Gastrocnemius medialis (tissue), 4 donors: Measurements from ENCODE around the gene ENTHD1. TPM values are rescaled to one million over a fixed set of nuclear protein-coding genes. Genes with fewer than 3 reads are reported as not detected.

Experiments
- ATAC-seq, 2 donors: fragments of 150-250 bp; one replicate each; pipeline ENCODE4 v1.9.1; 2016
- DNase-seq, 2 donors: peaks; one replicate each; pipeline ENCODE4 v3.0.0-alpha.2; 2019
- H3K27ac ChIP-seq, 4 donors: fragments of 200-600 bp; sonication (generic); 1 replicate in 1 of 4; 2 replicates in 3 of 4; pipeline ENCODE4 v1.5.1; 2016 to 2018; ENCODE audit warnings: mild to moderate bottlenecking in 2 of 4, moderate library complexity in 1 of 4
- H3K27me3 ChIP-seq, 3 donors: fragments of 200-600 bp; sonication (generic) in 2 of 3; 1 replicate in 1 of 3; 2 replicates in 2 of 3; pipeline versions ENCODE4 v1.5.1 to v1.6.0; 2016 to 2019; ENCODE audit warnings: mild to moderate bottlenecking in 1 of 3, moderate library complexity in 1 of 3
- H3K36me3 ChIP-seq, 2 donors: fragments of 200-600 bp; sonication (generic) in 1 of 2; one replicate each; pipeline ENCODE4 v1.5.1; 2017 to 2018
- H3K4me1 ChIP-seq, 2 donors: fragments of 200-600 bp; sonication (generic) in 1 of 2; one replicate each; pipeline ENCODE4 v1.5.1; 2016 to 2017; ENCODE audit warnings: mild to moderate bottlenecking in 2 of 2
- H3K4me3 ChIP-seq, 4 donors: fragments of 200-600 bp; sonication (generic) in 3 of 4; 1 replicate in 1 of 4; 2 replicates in 3 of 4; pipeline ENCODE4 v1.5.1; 2016 to 2019; ENCODE audit warnings: mild to moderate bottlenecking in 2 of 4
- H3K9me3 ChIP-seq, 3 donors: fragments of 200-600 bp; sonication (generic) in 2 of 3; 1 replicate in 1 of 3; 2 replicates in 2 of 3; pipeline ENCODE4 v1.5.1; 2016 to 2019
- POLR2A ChIP-seq, 2 donors: fragments of 450-650 bp; IDR thresholded peaks; one replicate each; pipeline ENCODE4 v1.6.1; 2017; ENCODE audit warnings: antibody characterized with exemption in 2 of 2, mild to moderate bottlenecking in 2 of 2, moderate library complexity in 2 of 2
- in situ Hi-C, 4 donors: fragments of 200-750 bp; cut with MboI; loops; one replicate each; pipeline versions ENCODE4 v1.15.0 to v1.8.0; 2017; ENCODE audit warnings: low sequenced_read_pairs in 4 of 4
- intact Hi-C: fragments of 100-400 bp; cut with DNase I; formaldehyde crosslinking; loops from one replicate; pipeline ENCODE4 v1.15.1; 2023; ENCODE audit warnings: low total_unique reads
- total RNA-seq, 4 donors: library from RNA; depleted of rRNA; stranded (reverse); fragments of >200 nt; gene quantifications; one replicate each; pipeline versions ENCODE4 v1.1.0 to v1.2.3, GENCODE V29; 2016
- TF ChIP-seq, protein P1 (sequence below), 5 experiments: fragments of 450-650 bp in 3 of 5; fragments of 200-600 bp in 2 of 5; sonication (generic) in 2 of 5; IDR thresholded peaks in 4 of 5; conservative IDR thresholded peaks in 1 of 5; 1 replicate in 4 of 5; 2 replicates in 1 of 5; pipeline ENCODE4 v1.5.1; 2016 to 2019; ENCODE audit warnings: antibody characterized with exemption in 5 of 5, mild to moderate bottlenecking in 3 of 5, moderate library complexity in 3 of 5

ENTHD1 gene
- total RNA-seq, 4 donors from 2014 or later = not detected

DNA sequence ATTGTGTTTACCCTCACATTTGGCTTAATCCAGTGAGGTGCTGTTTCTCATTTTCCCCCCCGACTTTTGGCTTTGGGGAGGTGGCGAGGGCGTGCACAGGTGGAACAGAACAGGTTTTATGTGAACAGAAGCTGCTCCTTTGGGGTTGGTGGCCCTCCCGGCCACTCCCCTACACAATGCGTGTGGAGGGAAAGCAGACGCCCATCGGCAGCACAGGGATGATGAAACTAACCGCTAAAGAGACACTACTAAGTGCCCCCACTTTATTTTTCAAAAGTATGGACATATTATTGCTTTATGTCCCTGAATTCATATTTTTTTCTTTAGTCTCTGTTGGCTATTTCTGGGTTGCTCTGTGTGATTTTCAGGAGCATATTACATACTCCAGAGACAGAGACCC lies 160.9 kb downstream of the ENTHD1 start:
- Histone ChIP-seq H3K4me3 (no peak overlapping the region), H3K36me3 (no peaks in the 10 kb centered on the region), H3K27me3 (peaks cover 0 to 18% (median 18%) of the 10 kb centered on the region in 3 donors), H3K27ac (no peak overlapping the region), H3K4me1 (no peaks in the 10 kb centered on the region), H3K9me3 (no peaks in the 10 kb centered on the region)
- TF ChIP-seq, protein P1, sequence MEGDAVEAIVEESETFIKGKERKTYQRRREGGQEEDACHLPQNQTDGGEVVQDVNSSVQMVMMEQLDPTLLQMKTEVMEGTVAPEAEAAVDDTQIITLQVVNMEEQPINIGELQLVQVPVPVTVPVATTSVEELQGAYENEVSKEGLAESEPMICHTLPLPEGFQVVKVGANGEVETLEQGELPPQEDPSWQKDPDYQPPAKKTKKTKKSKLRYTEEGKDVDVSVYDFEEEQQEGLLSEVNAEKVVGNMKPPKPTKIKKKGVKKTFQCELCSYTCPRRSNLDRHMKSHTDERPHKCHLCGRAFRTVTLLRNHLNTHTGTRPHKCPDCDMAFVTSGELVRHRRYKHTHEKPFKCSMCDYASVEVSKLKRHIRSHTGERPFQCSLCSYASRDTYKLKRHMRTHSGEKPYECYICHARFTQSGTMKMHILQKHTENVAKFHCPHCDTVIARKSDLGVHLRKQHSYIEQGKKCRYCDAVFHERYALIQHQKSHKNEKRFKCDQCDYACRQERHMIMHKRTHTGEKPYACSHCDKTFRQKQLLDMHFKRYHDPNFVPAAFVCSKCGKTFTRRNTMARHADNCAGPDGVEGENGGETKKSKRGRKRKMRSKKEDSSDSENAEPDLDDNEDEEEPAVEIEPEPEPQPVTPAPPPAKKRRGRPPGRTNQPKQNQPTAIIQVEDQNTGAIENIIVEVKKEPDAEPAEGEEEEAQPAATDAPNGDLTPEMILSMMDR (IDR thresholded peaks at IDR 0.05 in 4 of 5, conservative IDR thresholded peaks at IDR 0.05 in 1 of 5) = no peak
- no peak for TF ChIP-seq POLR2A (IDR thresholded peaks at IDR 0.05)
- no peak for ATAC-seq
- intact Hi-C loops (no loop called here), in situ Hi-C loops (no loop called here)
- no peak for DNase-seq

GRCh38 chr22:39731881-39732555 lies 161.5 kb downstream of the ENTHD1 start:
- Histone ChIP-seq H3K36me3 (no peaks in the 10 kb centered on the region), H3K27me3 (peaks cover 0 to 18% (median 15%) of the 10 kb centered on the region in 3 donors), H3K4me1 (no peaks in the 10 kb centered on the region), H3K27ac (no peak overlapping the region), H3K4me3 (no peak overlapping the region), H3K9me3 (no peaks in the 10 kb centered on the region)
- ATAC-seq (no peak), DNase-seq (no peak)
- no peak for TF ChIP-seq POLR2A (IDR thresholded peaks at IDR 0.05)
- TF ChIP-seq, protein P1 (IDR thresholded peaks at IDR 0.05 in 4 of 5, conservative IDR thresholded peaks at IDR 0.05 in 1 of 5) = no peak
- in situ Hi-C loops = no loop called here
- intact Hi-C loops = no loop called here

DNA sequence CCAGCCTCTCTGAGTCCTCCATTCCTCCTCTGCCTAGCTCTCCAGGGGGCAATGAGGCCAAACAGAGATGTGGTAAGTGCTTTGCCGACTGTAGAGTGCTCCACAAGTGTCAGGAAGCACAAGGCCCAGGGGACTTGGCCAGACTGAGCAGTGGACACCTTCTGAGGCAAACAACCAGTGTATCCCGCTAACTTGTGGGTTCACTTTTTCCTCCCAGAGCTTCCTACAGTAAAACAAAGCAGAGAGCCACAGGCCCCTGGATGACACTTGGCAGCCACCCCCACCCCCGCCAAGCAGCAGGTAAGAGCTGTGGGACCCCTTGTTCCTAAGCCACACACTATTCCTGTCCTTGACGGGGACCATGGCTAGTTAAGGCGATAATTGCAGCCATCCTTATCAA lies 162.1 kb downstream of the ENTHD1 start:
- no peak for TF ChIP-seq POLR2A (IDR thresholded peaks at IDR 0.05)
- TF ChIP-seq, protein P1 (IDR thresholded peaks at IDR 0.05 in 4 of 5, conservative IDR thresholded peaks at IDR 0.05 in 1 of 5) = no peak
- Histone ChIP-seq H3K4me3 (no peak overlapping the region), H3K27ac (no peak overlapping the region), H3K27me3 (peaks cover 0 to 18% (median 15%) of the 10 kb centered on the region in 3 donors), H3K36me3 (no peaks in the 10 kb centered on the region), H3K4me1 (no peaks in the 10 kb centered on the region), H3K9me3 (no peaks in the 10 kb centered on the region)
- DNase-seq (no peak), ATAC-seq (no peak)
- in situ Hi-C loops = no loop called here
- intact Hi-C loops = no loop called here

GRCh38 chr22:39729141-39729934 lies 164.2 kb downstream of the ENTHD1 start:
- DNase-seq (no peak), ATAC-seq (no peak)
- Histone ChIP-seq H3K36me3 (no peaks in the 10 kb centered on the region), H3K4me1 (no peaks in the 10 kb centered on the region), H3K27ac (no peak overlapping the region), H3K9me3 (no peaks in the 10 kb centered on the region), H3K27me3 (peaks cover 0 to 18% (median 11%) of the 10 kb centered on the region in 3 donors), H3K4me3 (no peak overlapping the region)
- intact Hi-C loops = no loop called here
- in situ Hi-C loops = no loop called here
- TF ChIP-seq, protein P1 (IDR thresholded peaks at IDR 0.05 in 4 of 5, conservative IDR thresholded peaks at IDR 0.05 in 1 of 5) = no peak
- no peak for TF ChIP-seq POLR2A (IDR thresholded peaks at IDR 0.05)
